ENCODE data around the gene SYT1. TPM values are rescaled to one million over a fixed set of nuclear protein-coding genes. Genes with fewer than 3 reads are reported as not detected.

The SYT1 gene
- total RNA-seq, 4 donors from 2014 or later, result 1.4 to 4.1 (median 1.8) TPM

GRCh38 chr12:78870539-78870938 is 6.0 kb downstream of the SYT1 start:
- Histone ChIP-seq H3K4me3 (no peak overlapping the region), H3K36me3 (no peaks in the 10 kb centered on the region), H3K27me3 (no peaks in the 10 kb centered on the region), H3K9me3 (no peaks in the 10 kb centered on the region), H3K4me1 (no peaks in the 10 kb centered on the region), H3K27ac (no peak overlapping the region)
- DNase-seq, result no peak
- no peak for TF ChIP-seq CTCF (IDR thresholded peaks at IDR 0.05)
- no peak for TF ChIP-seq POLR2A (IDR thresholded peaks at IDR 0.05)

GRCh38 chr12:78871566-78871965 is 7.0 kb downstream of the SYT1 start:
- Histone ChIP-seq H3K9me3 (no peaks in the 10 kb centered on the region), H3K4me1 (no peaks in the 10 kb centered on the region), H3K27me3 (no peaks in the 10 kb centered on the region), H3K36me3 (no peaks in the 10 kb centered on the region), H3K4me3 (no peak overlapping the region), H3K27ac (no peak overlapping the region)
- no peak for TF ChIP-seq CTCF (IDR thresholded peaks at IDR 0.05)
- TF ChIP-seq POLR2A (IDR thresholded peaks at IDR 0.05), result no peak
- no peak for DNase-seq

GRCh38 chr12:78878459-78878858 is 13.9 kb downstream of the SYT1 start:
- H3K27ac ChIP-seq, result no peak overlapping the region
- no peak for DNase-seq
- no peaks in the 10 kb centered on the region for H3K36me3 ChIP-seq
- H3K27me3 ChIP-seq, result no peaks in the 10 kb centered on the region
- no peaks in the 10 kb centered on the region for H3K9me3 ChIP-seq
- TF ChIP-seq CTCF (IDR thresholded peaks at IDR 0.05) (no peak), POLR2A (IDR thresholded peaks at IDR 0.05) (no peak)
- no peak overlapping the region for H3K4me3 ChIP-seq
- H3K4me1 ChIP-seq, result no peaks in the 10 kb centered on the region

GRCh38 chr12:78878866-78879265 is 14.3 kb downstream of the SYT1 start:
- H3K27ac ChIP-seq, result no peak overlapping the region
- H3K4me1 ChIP-seq, result no peaks in the 10 kb centered on the region
- H3K36me3 ChIP-seq, result no peaks in the 10 kb centered on the region
- no peak overlapping the region for H3K4me3 ChIP-seq
- DNase-seq, result no peak
- TF ChIP-seq CTCF (IDR thresholded peaks at IDR 0.05) (no peak), POLR2A (IDR thresholded peaks at IDR 0.05) (no peak)
- H3K27me3 ChIP-seq, result no peaks in the 10 kb centered on the region
- no peaks in the 10 kb centered on the region for H3K9me3 ChIP-seq

- H3K27me3 ChIP-seq, result no peaks in the 10 kb centered on the region
- no peaks in the 10 kb centered on the region for H3K36me3 ChIP-seq
- H3K9me3 ChIP-seq, result no peaks in the 10 kb centered on the region
- DNase-seq, result no peak
- H3K4me1 ChIP-seq, result no peaks in the 10 kb centered on the region
- H3K4me3 ChIP-seq, result no peak overlapping the region
- no peak for TF ChIP-seq POLR2A (IDR thresholded peaks at IDR 0.05)
- TF ChIP-seq CTCF (IDR thresholded peaks at IDR 0.05), result no peak
- H3K27ac ChIP-seq, result no peak overlapping the region
These were observed 15.5 kb downstream of the SYT1 start for GRCh38 chr12:78880078-78880477.

- no peaks in the 10 kb centered on the region for H3K4me1 ChIP-seq
- H3K27me3 ChIP-seq, result no peaks in the 10 kb centered on the region
- no peaks in the 10 kb centered on the region for H3K9me3 ChIP-seq
- no peak overlapping the region for H3K27ac ChIP-seq
- no peak for TF ChIP-seq POLR2A (IDR thresholded peaks at IDR 0.05)
- TF ChIP-seq CTCF (IDR thresholded peaks at IDR 0.05), result no peak
- H3K4me3 ChIP-seq, result no peak overlapping the region
- H3K36me3 ChIP-seq, result no peaks in the 10 kb centered on the region
- no peak for DNase-seq
These were observed 17.1 kb downstream of the SYT1 start for GRCh38 chr12:78881685-78882084.

All from Peyer's patch (tissue), 4 donors.